Measurements from ENCODE around the gene GALNT9. TPM values are rescaled to one million over a fixed set of nuclear protein-coding genes. Genes with fewer than 3 reads are reported as not detected.

GALNT9 gene
- total RNA-seq, 2 experiments from 2014 or later: not detected

DNA sequence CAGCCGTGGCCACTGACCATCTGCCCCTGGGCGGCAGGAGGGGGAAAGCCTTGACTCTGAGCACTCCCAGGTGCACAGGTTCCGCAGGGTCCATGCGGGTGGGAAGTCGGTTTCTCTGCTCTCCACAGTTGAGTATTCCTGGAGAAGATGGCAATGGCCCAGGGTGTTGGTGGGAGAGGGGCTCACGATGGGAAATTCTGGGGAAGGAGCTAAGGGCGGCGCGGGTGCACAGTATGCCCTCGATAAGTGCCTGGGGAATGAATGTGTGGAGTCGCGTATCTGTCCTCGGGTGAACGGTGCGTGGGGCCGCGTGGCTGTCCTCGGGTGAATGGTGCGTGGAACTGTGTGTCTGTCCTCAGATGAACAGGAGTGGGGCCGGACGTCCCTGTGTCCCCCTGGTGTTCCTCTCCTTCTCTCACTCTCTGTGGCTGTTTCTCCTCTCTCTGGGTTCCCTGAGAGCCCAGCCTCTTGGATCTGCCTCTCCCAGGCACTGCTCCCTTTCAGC is 147.1 kb downstream of the GALNT9 start:
- H3K36me3 ChIP-seq (ENCODE audit: insufficient read depth, low read length): peaks cover 3% of the 10 kb centered on the region
- peaks cover 52% of the 10 kb centered on the region for H3K4me1 Mint-ChIP-seq (ENCODE audit: low read depth)
- ChIA-PET POLR2A (no interaction called here), CTCF (no interaction called here)
- no peaks in the 10 kb centered on the region for H3K27me3 ChIP-seq (ENCODE audit: control insufficient read depth in 1 of 2, insufficient read depth in 2 of 2, low read length in 2 of 2)
- H3K27ac Mint-ChIP-seq: no peak overlapping the region
- H3K36me3 Mint-ChIP-seq (ENCODE audit: low read depth): peaks cover 13% of the 10 kb centered on the region
- H3K4me1 ChIP-seq (ENCODE audit: insufficient read depth, low read length): peaks cover 44% of the 10 kb centered on the region
- intact Hi-C loops (cut with DNase I, micrococcal nuclease): no loop called here
- H3K27ac ChIP-seq (ENCODE audit: low read depth in 1 of 2, low read length in 2 of 2): no peak overlapping the region
- DNase-seq (no peak), ATAC-seq (ENCODE audit: poor library complexity) (no peak)
- no peaks in the 10 kb centered on the region for H3K27me3 Mint-ChIP-seq
- no peak overlapping the region for H3K4me3 Mint-ChIP-seq
- TF ChIP-seq, protein P1, sequence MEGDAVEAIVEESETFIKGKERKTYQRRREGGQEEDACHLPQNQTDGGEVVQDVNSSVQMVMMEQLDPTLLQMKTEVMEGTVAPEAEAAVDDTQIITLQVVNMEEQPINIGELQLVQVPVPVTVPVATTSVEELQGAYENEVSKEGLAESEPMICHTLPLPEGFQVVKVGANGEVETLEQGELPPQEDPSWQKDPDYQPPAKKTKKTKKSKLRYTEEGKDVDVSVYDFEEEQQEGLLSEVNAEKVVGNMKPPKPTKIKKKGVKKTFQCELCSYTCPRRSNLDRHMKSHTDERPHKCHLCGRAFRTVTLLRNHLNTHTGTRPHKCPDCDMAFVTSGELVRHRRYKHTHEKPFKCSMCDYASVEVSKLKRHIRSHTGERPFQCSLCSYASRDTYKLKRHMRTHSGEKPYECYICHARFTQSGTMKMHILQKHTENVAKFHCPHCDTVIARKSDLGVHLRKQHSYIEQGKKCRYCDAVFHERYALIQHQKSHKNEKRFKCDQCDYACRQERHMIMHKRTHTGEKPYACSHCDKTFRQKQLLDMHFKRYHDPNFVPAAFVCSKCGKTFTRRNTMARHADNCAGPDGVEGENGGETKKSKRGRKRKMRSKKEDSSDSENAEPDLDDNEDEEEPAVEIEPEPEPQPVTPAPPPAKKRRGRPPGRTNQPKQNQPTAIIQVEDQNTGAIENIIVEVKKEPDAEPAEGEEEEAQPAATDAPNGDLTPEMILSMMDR (IDR thresholded peaks at IDR 0.05): no peak
- H3K4me3 ChIP-seq (ENCODE audit: low read length): no peak overlapping the region
- peaks cover 10% of the 10 kb centered on the region for H3K9me3 Mint-ChIP-seq
- peaks cover 0 to 44% of the 10 kb centered on the region in 2 experiments for H3K9me3 ChIP-seq (ENCODE audit: control insufficient read depth in 1 of 2, insufficient read depth in 1 of 2, low read length in 2 of 2)

DNA sequence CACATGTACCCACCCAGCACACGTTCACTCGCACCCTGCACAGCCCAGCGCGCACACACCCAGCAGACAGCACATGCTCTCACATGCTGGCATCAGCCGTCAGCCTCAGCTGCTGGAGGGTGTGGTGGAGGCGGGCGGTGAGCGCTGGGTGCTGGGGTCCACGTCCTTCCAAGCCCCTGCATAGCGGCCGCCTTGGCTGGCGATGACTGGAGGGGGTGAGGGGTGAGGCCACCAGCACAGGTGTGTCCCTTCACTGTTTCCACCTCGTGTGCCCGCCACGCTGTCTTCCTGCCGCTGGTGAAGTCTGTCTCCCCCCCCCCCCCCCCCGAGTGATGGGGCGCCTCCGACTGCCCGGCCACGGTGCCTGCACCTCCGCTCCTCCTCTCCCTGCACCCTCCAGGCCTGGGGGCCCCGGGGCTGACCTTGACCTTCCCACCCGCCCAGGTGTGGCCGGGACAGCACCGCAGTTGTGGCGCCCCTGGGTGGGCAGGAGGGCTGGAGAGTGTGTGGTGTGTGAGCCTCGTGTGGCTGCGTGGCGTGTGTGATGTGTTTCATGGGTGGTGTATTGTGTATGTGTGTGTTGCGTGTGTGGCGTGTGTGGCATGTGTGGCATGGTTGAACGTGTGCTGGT is 147.7 kb downstream of the GALNT9 start:
- ChIA-PET CTCF (no interaction called here), POLR2A (no interaction called here)
- Mint-ChIP-seq H3K27ac (no peak overlapping the region), H3K27me3 (no peaks in the 10 kb centered on the region), H3K4me1 (ENCODE audit: low read depth) (peaks cover 48% of the 10 kb centered on the region), H3K4me3 (no peak overlapping the region), H3K36me3 (ENCODE audit: low read depth) (peaks cover 9% of the 10 kb centered on the region), H3K9me3 (peaks cover 10% of the 10 kb centered on the region)
- Histone ChIP-seq H3K4me1 (ENCODE audit: insufficient read depth, low read length) (peaks cover 39% of the 10 kb centered on the region), H3K36me3 (ENCODE audit: insufficient read depth, low read length) (no peaks in the 10 kb centered on the region), H3K9me3 (ENCODE audit: control insufficient read depth in 1 of 2, insufficient read depth in 1 of 2, low read length in 2 of 2) (peaks cover 0 to 38% of the 10 kb centered on the region in 2 experiments), H3K27me3 (ENCODE audit: control insufficient read depth in 1 of 2, insufficient read depth in 2 of 2, low read length in 2 of 2) (no peaks in the 10 kb centered on the region), H3K4me3 (ENCODE audit: low read length) (no peak overlapping the region), H3K27ac (ENCODE audit: low read depth in 1 of 2, low read length in 2 of 2) (no peak overlapping the region)
- ATAC-seq (ENCODE audit: poor library complexity) (no peak), DNase-seq (no peak)
- intact Hi-C loops (cut with DNase I, micrococcal nuclease): no loop called here
- TF ChIP-seq, protein P1 (IDR thresholded peaks at IDR 0.05): no peak

DNA sequence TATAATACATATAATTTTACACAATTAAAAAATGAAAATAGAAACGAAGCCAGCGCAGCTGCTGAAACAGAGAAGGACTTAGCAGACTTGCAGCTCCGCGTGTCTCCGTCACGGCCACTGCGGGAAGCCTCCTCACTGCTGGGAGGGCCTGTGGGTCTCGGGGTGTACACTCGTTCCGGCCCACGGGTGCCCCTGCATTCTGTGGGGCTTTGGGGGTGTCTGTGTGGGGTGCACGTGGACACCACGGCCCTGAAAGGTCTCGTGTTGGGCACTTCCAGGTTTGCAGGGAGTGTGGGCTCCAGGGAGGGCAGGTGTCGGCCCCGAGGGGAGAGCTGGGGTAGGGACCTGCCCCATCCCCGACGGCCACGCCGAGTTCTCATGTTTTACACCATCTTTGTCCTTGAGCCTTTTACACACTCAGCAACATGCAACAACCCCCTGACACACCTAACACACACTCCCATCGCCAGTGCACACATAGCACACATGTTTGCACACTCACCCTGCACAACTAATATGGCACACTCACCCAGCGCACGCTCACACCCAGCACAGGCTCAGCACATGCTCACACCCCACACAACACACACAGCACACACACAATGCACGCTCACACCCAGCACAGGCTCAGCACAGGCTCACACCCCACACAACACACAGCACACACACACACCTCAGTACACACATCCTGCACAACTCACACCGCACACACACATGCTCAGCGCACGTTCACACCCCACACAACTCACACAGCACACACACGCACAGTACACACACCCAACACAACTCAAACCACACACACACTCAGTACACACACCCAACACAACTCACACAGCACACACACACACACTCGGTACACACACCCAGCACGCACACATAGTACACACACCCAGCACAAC is 148.5 kb downstream of the GALNT9 start:
- H3K27ac ChIP-seq (ENCODE audit: low read depth in 1 of 2, low read length in 2 of 2): no peak overlapping the region
- ChIA-PET CTCF (no interaction called here), POLR2A (interaction anchor here (3.5 kb wide), 1 partner anchor 8 kb away, joined by 35 read pairs; no protein-coding TSS in a partner anchor)
- TF ChIP-seq, protein P1 (IDR thresholded peaks at IDR 0.05): no peak
- H3K9me3 Mint-ChIP-seq: peaks cover 10% of the 10 kb centered on the region
- peaks cover 31% of the 10 kb centered on the region for H3K4me1 ChIP-seq (ENCODE audit: insufficient read depth, low read length)
- H3K36me3 ChIP-seq (ENCODE audit: insufficient read depth, low read length): no peaks in the 10 kb centered on the region
- H3K36me3 Mint-ChIP-seq (ENCODE audit: low read depth): peaks cover 5% of the 10 kb centered on the region
- ATAC-seq (ENCODE audit: poor library complexity) (no peak), DNase-seq (no peak)
- H3K4me3 ChIP-seq (ENCODE audit: low read length): no peak overlapping the region
- H3K9me3 ChIP-seq (ENCODE audit: control insufficient read depth in 1 of 2, insufficient read depth in 1 of 2, low read length in 2 of 2): peaks cover 0 to 31% of the 10 kb centered on the region in 2 experiments
- H3K27me3 ChIP-seq (ENCODE audit: control insufficient read depth in 1 of 2, insufficient read depth in 2 of 2, low read length in 2 of 2): no peaks in the 10 kb centered on the region
- H3K27me3 Mint-ChIP-seq: no peaks in the 10 kb centered on the region
- H3K4me1 Mint-ChIP-seq (ENCODE audit: low read depth): peaks cover 40% of the 10 kb centered on the region
- intact Hi-C loops (cut with DNase I, micrococcal nuclease): no loop called here
- H3K27ac Mint-ChIP-seq: no peak overlapping the region
- H3K4me3 Mint-ChIP-seq: no peak overlapping the region

Measured in CD4-positive, alpha-beta T cell (primary cell).